Heart left ventricle (tissue), 16 donors: ENCODE data around the gene LIN52. TPM values are rescaled to one million over a fixed set of nuclear protein-coding genes. Genes with fewer than 3 reads are reported as not detected.

Experiments used
- ATAC-seq, 4 donors: fragments of 200-7000 bp; cut with Tn5 transposase; one replicate each; pipeline ENCODE4 v1.9.1; 2020 to 2022; ENCODE audit warnings: moderate library complexity in 4 of 4, mild to moderate bottlenecking in 3 of 4, moderate number of reproducible peaks in 1 of 4
- DNase-seq, 5 donors: peaks; one replicate each; pipeline ENCODE4 v3.0.0-alpha.2; 2020
- H3K27ac ChIP-seq, 12 donors: fragments of 200-600 bp; sonication (generic) in 4 of 12; one replicate each; pipeline versions ENCODE4 v1.5.0 to v1.8.0; 2016 to 2022; ENCODE audit warnings: mild to moderate bottlenecking in 2 of 12
- H3K27me3 ChIP-seq, 9 donors: fragments of 200-600 bp; sonication (generic) in 2 of 9; one replicate each; pipeline versions ENCODE4 v1.5.1 to v1.8.0; 2016 to 2022; ENCODE audit warnings: mild to moderate bottlenecking in 3 of 9
- H3K36me3 ChIP-seq, 9 donors: fragments of 200-600 bp; sonication (generic) in 2 of 9; one replicate each; pipeline versions ENCODE4 v1.5.0 to v1.8.0; 2018 to 2022; ENCODE audit warnings: mild to moderate bottlenecking in 2 of 9
- H3K4me1 ChIP-seq, 12 donors: fragments of 200-600 bp; sonication (generic) in 4 of 12; one replicate each; pipeline versions ENCODE4 v1.5.0 to v1.8.0; 2016 to 2022; ENCODE audit warnings: mild to moderate bottlenecking in 3 of 12
- H3K4me3 ChIP-seq, 12 donors: fragments of 200-600 bp; sonication (generic) in 4 of 12; one replicate each; pipeline versions ENCODE4 v1.5.0 to v1.8.0; 2017 to 2022; ENCODE audit warnings: mild to moderate bottlenecking in 9 of 12, moderate library complexity in 4 of 12
- H3K9me3 ChIP-seq, 12 donors: fragments of 200-600 bp; sonication (generic) in 4 of 12; one replicate each; pipeline versions ENCODE4 v1.5.0 to v1.8.0; 2016 to 2022; ENCODE audit warnings: mild to moderate bottlenecking in 1 of 12
- POLR2A ChIP-seq, 2 donors: fragments of 450-650 bp; IDR thresholded peaks; one replicate each; pipeline ENCODE4 v1.6.1; 2017; ENCODE audit warnings: antibody characterized with exemption in 2 of 2, mild to moderate bottlenecking in 2 of 2, moderate library complexity in 2 of 2
- WGBS, 4 donors: extraction: QIAGEN DNeasy Blood & Tissue Kit in 2 of 4; methylation state at CpG; one replicate each; pipeline versions ENCODE4 v1.1.5 to v1.1.7; 2013 to 2018; 5-methylcytosine and 5-hydroxymethylcytosine counted together
- intact Hi-C, 10 donors: fragments of 100-400 bp; cut with DNase I; formaldehyde crosslinking; loops; one replicate each; pipeline versions ENCODE4 v1.11.1 to v1.14.2; 2022
- polyA plus RNA-seq, 2 donors: library from polyadenylated mRNA; stranded (reverse); fragments of 200-250 nt; gene quantifications; one replicate each; pipeline ENCODE4 v1.2.3, GENCODE V29; 2013
- total RNA-seq, 9 donors: library from RNA; depleted of rRNA in 2 of 9; stranded (reverse); fragments of >200 nt in 2 of 9; fragmentation: NEBNext Ultra II Directional in 3 of 9; extraction: Animal tissue kit (Norgen Biotek cat#: 25700) in 3 of 9; gene quantifications; one replicate each; pipeline versions ENCODE4 v1.1.0 to v1.2.4, GENCODE V29; 2016 to 2023
- TF ChIP-seq, protein P1 (sequence below), 12 donors: fragments of 200-600 bp; sonication (generic) in 4 of 12; IDR thresholded peaks; one replicate each; pipeline versions ENCODE4 v1.5.0 to v1.8.0; 2018 to 2022; ENCODE audit warnings: antibody characterized with exemption in 12 of 12, mild to moderate bottlenecking in 5 of 12
- donor health status: ischemic (EF 13 %, LVEDD 7.1; RV severe dilation, severe dysfunction).
- donor health status: healthy with polysubstance abuse.
- donor health status: DM: no; HTN: yes; CAD: no.
- donor health status: DM: no; HTN: no; CAD: no.
- donor health status: ischemic (EF 25% LVEDD 6.9; RV normal size, moderate dysfunction).
- donor health status: ischemic (EF 25% LVEDD 5.7; RV mildly dilated, moderate dysfunction).
- donor health status: healthy.
- donor health status: DM: yes; HTN: yes; CAD: no.
- donor health status: ischemic (EF 35%, LVEDD 5.7; RV mildly dilated, moderate dysfunction).
- donor health status: nonischemic (EF 11% LVEDD 7.7; RV severe dilation, severe dysfunction).
- donor health status: DM: yes; HTN: yes; CAD: no.
- donor health status: PGD.
- donor health status: ischemic (EF 29% LVEDD 5.4; RV normal size, mild dysfunction).
- donor health status: nonischemic (EF 23%, LVEDD 6.1; RV moderate dilation, normal function).

Gene LIN52
- total and polyA plus RNA-seq, 11 donors = 4.2 to 14.5 (median 8.9) TPM

DNA sequence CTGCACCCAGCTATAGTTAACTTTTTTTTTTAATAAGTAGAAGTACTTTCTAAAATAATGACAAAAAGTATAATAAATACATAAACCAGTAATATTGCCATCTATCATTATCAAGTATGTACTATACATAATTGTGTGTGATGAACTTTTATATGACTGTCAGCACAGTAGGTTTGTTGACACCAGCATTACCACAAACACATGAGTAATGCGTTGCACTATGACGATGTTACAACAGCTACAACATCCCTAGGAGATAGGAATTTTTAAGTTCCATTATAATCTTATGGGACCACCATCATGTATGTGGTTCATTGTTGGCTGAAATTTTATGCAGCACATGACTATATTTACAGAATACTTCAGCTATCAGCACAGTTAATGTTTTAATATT, 91.6 kb downstream of the LIN52 start:
- WGBS, 4 donors = 79 to 94% (median 89%) methylated on average over 2 of the region's 2 CpGs
- no peak overlapping the region for H3K27ac ChIP-seq
- H3K4me3 ChIP-seq = no peak overlapping the region
- H3K9me3 ChIP-seq = no peaks in the 10 kb centered on the region
- intact Hi-C loops = no loop called here
- ATAC-seq = no peak
- DNase-seq = no peak
- H3K36me3 ChIP-seq = no peaks in the 10 kb centered on the region
- H3K4me1 ChIP-seq = peaks cover 0 to 6% (median 0%) of the 10 kb centered on the region in 12 donors
- H3K27me3 ChIP-seq = no peaks in the 10 kb centered on the region
- TF ChIP-seq, protein P1, sequence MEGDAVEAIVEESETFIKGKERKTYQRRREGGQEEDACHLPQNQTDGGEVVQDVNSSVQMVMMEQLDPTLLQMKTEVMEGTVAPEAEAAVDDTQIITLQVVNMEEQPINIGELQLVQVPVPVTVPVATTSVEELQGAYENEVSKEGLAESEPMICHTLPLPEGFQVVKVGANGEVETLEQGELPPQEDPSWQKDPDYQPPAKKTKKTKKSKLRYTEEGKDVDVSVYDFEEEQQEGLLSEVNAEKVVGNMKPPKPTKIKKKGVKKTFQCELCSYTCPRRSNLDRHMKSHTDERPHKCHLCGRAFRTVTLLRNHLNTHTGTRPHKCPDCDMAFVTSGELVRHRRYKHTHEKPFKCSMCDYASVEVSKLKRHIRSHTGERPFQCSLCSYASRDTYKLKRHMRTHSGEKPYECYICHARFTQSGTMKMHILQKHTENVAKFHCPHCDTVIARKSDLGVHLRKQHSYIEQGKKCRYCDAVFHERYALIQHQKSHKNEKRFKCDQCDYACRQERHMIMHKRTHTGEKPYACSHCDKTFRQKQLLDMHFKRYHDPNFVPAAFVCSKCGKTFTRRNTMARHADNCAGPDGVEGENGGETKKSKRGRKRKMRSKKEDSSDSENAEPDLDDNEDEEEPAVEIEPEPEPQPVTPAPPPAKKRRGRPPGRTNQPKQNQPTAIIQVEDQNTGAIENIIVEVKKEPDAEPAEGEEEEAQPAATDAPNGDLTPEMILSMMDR (IDR thresholded peaks at IDR 0.05) = no peak
- no peak for TF ChIP-seq POLR2A (IDR thresholded peaks at IDR 0.05)

DNA sequence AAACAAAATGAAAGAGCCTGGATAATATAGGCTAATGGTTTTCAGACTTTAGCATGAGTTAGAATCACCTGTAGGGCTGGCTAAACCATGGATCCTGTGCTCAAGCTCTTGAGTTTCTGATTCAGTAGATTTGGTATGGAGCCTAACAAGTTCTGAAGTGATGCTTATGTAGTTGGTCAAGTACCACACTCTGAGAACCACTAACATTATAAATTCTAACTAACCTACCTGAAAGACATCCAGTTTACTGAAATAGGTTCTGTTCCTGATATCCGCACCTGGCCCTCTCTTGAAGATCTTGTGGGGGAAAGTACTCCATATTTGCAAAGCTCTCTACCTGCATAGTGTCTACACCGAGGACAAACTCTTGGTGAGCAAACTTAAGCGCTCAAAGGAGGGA, 95.1 kb downstream of the LIN52 start:
- Histone ChIP-seq H3K27me3 (no peaks in the 10 kb centered on the region), H3K4me3 (no peak overlapping the region), H3K9me3 (no peaks in the 10 kb centered on the region), H3K27ac (no peak overlapping the region), H3K36me3 (peaks cover 0 to 6% (median 0%) of the 10 kb centered on the region in 9 donors), H3K4me1 (peaks cover 0 to 6% (median 0%) of the 10 kb centered on the region in 12 donors)
- no peak for TF ChIP-seq POLR2A (IDR thresholded peaks at IDR 0.05)
- TF ChIP-seq, protein P1 (IDR thresholded peaks at IDR 0.05) = no peak
- DNase-seq (no peak), ATAC-seq (no peak)
- intact Hi-C loops = no loop called here
- 77 to 99% (median 98%) methylated on average over 3 of the region's 3 CpGs for WGBS, 4 donors

DNA sequence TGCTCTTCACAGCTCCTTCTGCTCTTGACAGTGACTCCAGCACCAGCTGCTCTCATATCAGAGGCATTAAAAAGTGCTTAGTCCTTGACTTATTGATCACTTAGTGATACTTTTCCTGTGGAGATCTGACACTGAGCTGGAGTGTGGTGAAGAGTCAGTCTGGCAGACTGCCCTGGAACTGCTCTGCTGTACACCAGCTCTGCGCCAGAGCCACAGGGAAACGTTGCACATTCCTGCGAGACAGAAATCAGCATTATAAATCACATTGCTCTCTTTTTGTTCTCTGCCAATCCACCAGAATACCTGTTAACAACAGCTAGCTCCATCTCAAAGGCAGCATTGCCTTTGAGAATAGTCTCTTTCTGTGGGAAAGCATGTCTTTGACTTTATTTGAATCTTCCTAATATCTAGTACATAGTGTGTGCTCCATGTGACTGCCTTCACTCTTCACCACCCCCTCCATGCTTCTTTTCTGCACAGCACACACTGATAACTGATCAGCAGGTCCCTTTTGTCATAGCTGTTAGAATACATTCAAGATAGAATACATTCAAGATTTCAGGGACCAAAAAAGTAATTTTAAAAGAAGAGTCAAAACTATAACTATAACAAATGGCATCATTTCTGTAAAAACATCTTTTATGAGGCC, 106.3 kb downstream of the LIN52 start:
- no peak for TF ChIP-seq POLR2A (IDR thresholded peaks at IDR 0.05)
- TF ChIP-seq, protein P1 (IDR thresholded peaks at IDR 0.05) = no peak
- WGBS, 4 donors = 59 to 68% (median 64%) methylated on average over 3 of the region's 3 CpGs

DNA sequence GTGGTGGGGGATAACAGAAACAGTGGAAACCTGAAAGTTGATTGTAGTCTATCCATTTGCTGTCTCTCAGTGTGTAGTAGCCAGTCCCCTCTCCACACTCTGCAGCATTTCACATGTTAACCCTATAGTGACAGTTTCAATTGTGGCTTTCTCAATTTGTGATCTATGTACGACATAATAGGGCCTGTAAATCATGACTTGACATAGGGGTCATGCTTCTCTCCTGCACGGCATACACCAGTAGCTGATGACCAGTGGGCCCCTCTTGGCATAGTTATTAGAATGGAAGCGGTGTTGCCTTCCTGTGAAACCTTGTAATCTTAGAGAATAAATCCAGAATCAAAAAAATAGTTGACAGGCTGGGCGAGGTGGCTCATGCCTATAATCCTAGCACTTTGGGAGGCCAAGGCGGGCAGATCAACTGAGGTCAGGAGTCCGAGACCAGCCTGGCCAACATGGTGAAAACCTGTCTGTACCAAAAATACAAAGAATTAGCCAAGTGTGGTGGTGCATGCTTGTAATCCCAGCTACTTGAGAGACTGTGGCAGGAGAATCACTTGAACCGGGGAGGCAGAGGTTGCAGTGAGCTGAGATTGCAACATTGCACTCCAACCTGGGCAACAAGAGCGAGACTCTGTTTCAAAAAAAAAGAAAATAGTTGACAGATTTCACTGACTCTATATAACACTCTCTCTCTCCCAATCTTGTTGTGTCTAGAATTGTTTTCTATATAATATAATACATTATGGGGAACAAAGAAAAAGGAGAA, 109.9 kb downstream of the LIN52 start:
- 93 to 99% (median 96%) methylated on average over 8 of the region's 8 CpGs for WGBS, 4 donors
- no peak for ATAC-seq
- Histone ChIP-seq H3K9me3 (no peaks in the 10 kb centered on the region), H3K27ac (no peak overlapping the region), H3K27me3 (no peaks in the 10 kb centered on the region), H3K4me1 (no peaks in the 10 kb centered on the region), H3K4me3 (no peak overlapping the region), H3K36me3 (peaks cover 0 to 14% (median 10%) of the 10 kb centered on the region in 9 donors)
- intact Hi-C loops = no loop called here
- TF ChIP-seq POLR2A (IDR thresholded peaks at IDR 0.05) = no peak
- TF ChIP-seq, protein P1 (IDR thresholded peaks at IDR 0.05) = no peak
- DNase-seq = no peak

More for the DNA sequence above, 106.3 kb downstream of the LIN52 start:
- no peaks in the 10 kb centered on the region for H3K4me1 ChIP-seq
- H3K36me3 ChIP-seq = peaks cover 0 to 4% (median 0%) of the 10 kb centered on the region in 9 donors
- no peaks in the 10 kb centered on the region for H3K27me3 ChIP-seq
- H3K4me3 ChIP-seq = no peak overlapping the region
- ATAC-seq (no peak), DNase-seq (no peak)
- intact Hi-C loops = no loop called here
- no peaks in the 10 kb centered on the region for H3K9me3 ChIP-seq
- H3K27ac ChIP-seq = no peak overlapping the region
